Tibial nerve (tissue), 4 donors: ENCODE results near the gene PCDHGA10.
"Not testable (repeated sequence)": the region's sequence is repeated elsewhere in the genome, so short reads cannot be mapped to it uniquely, and the experiment has no call there.

Experiments
- EP300 ChIP-seq, 2 donors: sonication (generic); formaldehyde crosslinking; IDR thresholded peaks; one replicate each; pipeline ENCODE4 v1.6.1; 2017; ENCODE audit warnings: antibody characterized with exemption in 2 of 2, mild to moderate bottlenecking in 1 of 2
- TF ChIP-seq, protein P1 (sequence below), 5 experiments: fragments of 200-600 bp in 3 of 5; fragments of 450-650 bp in 2 of 5; sonication (generic) in 3 of 5; IDR thresholded peaks; one replicate each; pipeline ENCODE4 v1.5.1; 2016 to 2019; ENCODE audit warnings: antibody characterized with exemption in 5 of 5, mild to moderate bottlenecking in 3 of 5, moderate library complexity in 2 of 5

DNA sequence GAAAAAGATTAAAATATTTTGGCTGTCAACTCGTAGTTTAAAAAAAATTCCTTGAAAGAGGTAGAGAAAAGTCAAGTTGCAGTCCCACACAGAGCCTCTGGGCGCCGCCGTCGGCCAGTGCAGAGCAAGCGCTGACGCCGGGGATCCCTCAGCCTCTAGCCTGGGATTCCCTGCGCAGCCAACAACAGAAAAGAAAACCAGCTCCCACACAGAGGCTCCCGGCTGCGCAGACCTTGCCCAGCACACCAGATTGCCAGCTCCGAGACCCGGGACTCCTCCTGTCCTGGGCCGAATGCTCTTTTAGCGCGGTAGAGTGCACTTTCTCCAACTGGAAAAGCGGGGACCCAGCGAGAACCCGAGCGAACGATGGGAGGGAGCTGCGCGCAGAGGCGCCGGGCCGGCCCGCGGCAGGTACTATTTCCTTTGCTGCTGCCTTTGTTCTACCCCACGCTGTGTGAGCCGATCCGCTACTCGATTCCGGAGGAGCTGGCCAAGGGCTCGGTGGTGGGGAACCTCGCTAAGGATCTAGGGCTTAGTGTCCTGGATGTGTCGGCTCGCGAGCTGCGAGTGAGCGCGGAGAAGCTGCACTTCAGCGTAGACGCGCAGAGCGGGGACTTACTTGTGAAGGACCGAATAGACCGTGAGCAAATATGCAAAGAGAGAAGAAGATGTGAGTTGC, 4.8 kb downstream of the PCDHGA10 start, which contains the start of gene PCDHGB7:
- TF ChIP-seq EP300 (IDR thresholded peaks at IDR 0.05), result not testable (repeated sequence)
- TF ChIP-seq, protein P1, sequence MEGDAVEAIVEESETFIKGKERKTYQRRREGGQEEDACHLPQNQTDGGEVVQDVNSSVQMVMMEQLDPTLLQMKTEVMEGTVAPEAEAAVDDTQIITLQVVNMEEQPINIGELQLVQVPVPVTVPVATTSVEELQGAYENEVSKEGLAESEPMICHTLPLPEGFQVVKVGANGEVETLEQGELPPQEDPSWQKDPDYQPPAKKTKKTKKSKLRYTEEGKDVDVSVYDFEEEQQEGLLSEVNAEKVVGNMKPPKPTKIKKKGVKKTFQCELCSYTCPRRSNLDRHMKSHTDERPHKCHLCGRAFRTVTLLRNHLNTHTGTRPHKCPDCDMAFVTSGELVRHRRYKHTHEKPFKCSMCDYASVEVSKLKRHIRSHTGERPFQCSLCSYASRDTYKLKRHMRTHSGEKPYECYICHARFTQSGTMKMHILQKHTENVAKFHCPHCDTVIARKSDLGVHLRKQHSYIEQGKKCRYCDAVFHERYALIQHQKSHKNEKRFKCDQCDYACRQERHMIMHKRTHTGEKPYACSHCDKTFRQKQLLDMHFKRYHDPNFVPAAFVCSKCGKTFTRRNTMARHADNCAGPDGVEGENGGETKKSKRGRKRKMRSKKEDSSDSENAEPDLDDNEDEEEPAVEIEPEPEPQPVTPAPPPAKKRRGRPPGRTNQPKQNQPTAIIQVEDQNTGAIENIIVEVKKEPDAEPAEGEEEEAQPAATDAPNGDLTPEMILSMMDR (IDR thresholded peaks at IDR 0.05), result peak; percentile 43 to 66 (median 50)
